SIG-M5 (cell line): Measurements from ENCODE around the gene GPR108.
"Not testable (repeated sequence)": the region's sequence is repeated elsewhere in the genome, so short reads cannot be mapped to it uniquely, and the experiment has no call there.

Source experiments
- DNase-seq: peaks from one replicate; lab custom pipeline; 2025; lab: John Stamatoyannopoulos, UW

GPR108 gene

GRCh38 chr19:6761053-6761676 is 23.8 kb upstream of the GPR108 start:
- DNase-seq, result no peak

- DNase-seq, result no peak
Observed at GRCh38 chr19:6760606-6761005, 23.2 kb upstream of the GPR108 start.

- no peak for DNase-seq
Observed at GRCh38 chr19:6754653-6755463, 17.5 kb upstream of the GPR108 start.

- DNase-seq, result no peak
Observed at GRCh38 chr19:6754136-6754535, 16.8 kb upstream of the GPR108 start.

- peak; percentile 42 for DNase-seq
Observed at GRCh38 chr19:6753178-6754031, 16.0 kb upstream of the GPR108 start.

- no peak for DNase-seq
Observed at GRCh38 chr19:6752256-6753177, 15.1 kb upstream of the GPR108 start.

GRCh38 chr19:6751189-6751588 is 13.8 kb upstream of the GPR108 start:
- no peak for DNase-seq

- DNase-seq, result no peak
Observed at GRCh38 chr19:6750062-6750461, 12.7 kb upstream of the GPR108 start.

- not testable (repeated sequence) for DNase-seq
Observed at GRCh38 chr19:6748543-6748942, 11.2 kb upstream of the GPR108 start.

GRCh38 chr19:6745965-6746364 is 8.6 kb upstream of the GPR108 start:
- DNase-seq, result no peak

- DNase-seq, result no peak
Observed at GRCh38 chr19:6744381-6745301, 7.3 kb upstream of the GPR108 start.

- no peak for DNase-seq
Observed at GRCh38 chr19:6743714-6744380, 6.5 kb upstream of the GPR108 start.

- no peak for DNase-seq
Observed at GRCh38 chr19:6743066-6743465, 5.7 kb upstream of the GPR108 start.

GRCh38 chr19:6740589-6741343 is 3.4 kb upstream of the GPR108 start:
- DNase-seq, result no peak

GRCh38 chr19:6739883-6740588 is 2.7 kb upstream of the GPR108 start:
- no peak for DNase-seq

- DNase-seq, result no peak
Observed at GRCh38 chr19:6739390-6739882, 2.1 kb upstream of the GPR108 start, which contains the start of gene TRIP10. TRIP10 (plus strand) TSS chr19:6739680; CDS start chr19:6739762, 82 bp downstream.

- no peak for DNase-seq
Observed at GRCh38 chr19:6738787-6739389, 1.5 kb upstream of the GPR108 start.
